Measurements from ENCODE around the gene CUX1.

- TF ChIP-seq YY1 (IDR thresholded peaks at IDR 0.05; ENCODE audit: insufficient read depth, insufficient read length) = no peak
- TF ChIP-seq ZNF274 (IDR thresholded peaks at IDR 0.05; ENCODE audit: low read depth, low read length) = no peak
- no peak for TF ChIP-seq SUZ12 (IDR thresholded peaks at IDR 0.05; ENCODE audit: extremely low read depth, insufficient read depth, insufficient read length)
These were observed 398.3 kb downstream of the CUX1 start for GRCh38 chr7:102215711-102216110.

Data from NT2/D1 (cell line).